ENCODE results near the gene GOLGA6C.
"Not testable (repeated sequence)": the region's sequence is repeated elsewhere in the genome, so short reads cannot be mapped to it uniquely, and the experiment has no call there.

Gene GOLGA6C

GRCh38 chr15:75249726-75250125 lies 8.4 kb upstream of the GOLGA6C start:
- H3K4me3 ChIP-seq, result no peak overlapping the region
- H3K27ac ChIP-seq, result no peak overlapping the region
- DNase-seq (ENCODE audit: low spot score), result no peak
- no peak for TF ChIP-seq CTCF (IDR thresholded peaks at IDR 0.05)

- H3K27ac ChIP-seq; H3K4me3 ChIP-seq; DNase-seq (ENCODE audit: low spot score): not testable (repeated sequence)
Measured at GRCh38 chr15:75251343-75251742, 6.8 kb upstream of the GOLGA6C start.

GRCh38 chr15:75252285-75252684 lies 5.8 kb upstream of the GOLGA6C start:
- H3K4me3 ChIP-seq; DNase-seq (ENCODE audit: low spot score): not testable (repeated sequence)

GRCh38 chr15:75258620-75259343 lies 648 bp downstream of the GOLGA6C start:
- DNase-seq (ENCODE audit: low spot score); H3K27ac ChIP-seq; H3K4me3 ChIP-seq: not testable (repeated sequence)

More at GRCh38 chr15:75252285-75252684, 5.8 kb upstream of the GOLGA6C start:
- not testable (repeated sequence) for H3K27ac ChIP-seq

DNA sequence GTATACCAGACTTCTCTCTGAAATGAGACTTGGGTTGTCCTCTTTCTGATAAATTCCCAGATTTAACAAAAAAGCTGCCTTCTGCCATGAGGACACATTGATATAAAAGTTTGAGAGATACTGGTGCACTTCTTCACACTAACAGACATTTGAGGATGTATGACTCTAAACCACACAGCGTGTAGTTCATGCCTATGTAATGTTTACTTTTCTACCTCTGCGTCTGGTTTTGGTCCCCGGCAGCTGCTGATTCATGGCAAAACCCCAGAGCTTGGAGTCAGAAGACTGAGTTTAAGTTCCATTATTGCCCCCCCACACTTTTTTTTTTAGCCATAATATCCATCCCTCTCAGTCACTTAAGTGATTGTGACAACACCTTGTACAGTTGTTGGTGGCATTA lies 1.7 kb downstream of the GOLGA6C start:
- not testable (repeated sequence) for DNase-seq (ENCODE audit: low spot score); H3K4me3 ChIP-seq; H3K27ac ChIP-seq

DNA sequence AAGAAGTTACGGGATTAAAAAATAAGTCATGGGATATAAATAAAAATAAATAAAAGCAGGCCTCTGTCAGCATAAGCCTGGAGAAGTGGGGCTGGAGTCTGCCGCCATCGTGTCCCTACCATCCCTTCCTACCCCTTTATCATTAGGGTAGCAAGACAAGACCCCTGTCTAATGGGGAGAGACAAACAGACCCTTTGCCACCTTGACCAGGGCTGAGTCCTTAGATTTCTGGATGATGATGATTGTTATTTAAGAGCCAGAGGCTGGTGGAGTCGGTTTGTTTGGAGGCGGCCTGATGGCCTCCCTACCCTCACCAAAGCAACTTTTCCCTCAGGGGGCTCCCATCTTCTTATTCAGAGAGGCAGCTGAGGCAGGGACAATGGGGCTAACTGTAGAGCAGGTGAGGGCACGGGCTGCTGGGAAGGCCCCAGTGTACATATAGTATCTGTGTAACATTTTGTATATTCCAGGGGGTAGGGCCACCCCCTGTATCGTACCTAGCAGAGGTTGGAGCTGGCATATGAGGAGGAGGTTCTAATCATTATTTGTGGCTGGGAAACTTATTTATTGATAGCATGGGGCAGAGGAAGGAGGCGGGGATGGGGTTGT lies 15.7 kb downstream of the GOLGA6C start:
- DNase-seq (ENCODE audit: low spot score); H3K27ac ChIP-seq; H3K4me3 ChIP-seq: not testable (repeated sequence)

GRCh38 chr15:75274509-75275107 lies 16.5 kb downstream of the GOLGA6C start:
- DNase-seq (ENCODE audit: low spot score), result peak; percentile 72
- not testable (repeated sequence) for H3K4me3 ChIP-seq, H3K27ac ChIP-seq
- peak; percentile 31 for TF ChIP-seq CTCF (IDR thresholded peaks at IDR 0.05)

- peak; percentile 62 for DNase-seq (ENCODE audit: low spot score)
- not testable (repeated sequence) for H3K4me3 ChIP-seq, H3K27ac ChIP-seq
Measured at GRCh38 chr15:75275617-75276016, 17.5 kb downstream of the GOLGA6C start.

GRCh38 chr15:75278497-75278896 lies 20.4 kb downstream of the GOLGA6C start:
- not testable (repeated sequence) for H3K27ac ChIP-seq; H3K4me3 ChIP-seq; DNase-seq (ENCODE audit: low spot score)

- not testable (repeated sequence) for H3K27ac ChIP-seq; H3K4me3 ChIP-seq; DNase-seq (ENCODE audit: low spot score)
Measured at GRCh38 chr15:75282572-75282971, 24.4 kb downstream of the GOLGA6C start, which contains the start of gene GOLGA6D. GOLGA6D (plus strand) TSS chr15:75282835; CDS start chr15:75282876, 41 bp downstream.

DNA sequence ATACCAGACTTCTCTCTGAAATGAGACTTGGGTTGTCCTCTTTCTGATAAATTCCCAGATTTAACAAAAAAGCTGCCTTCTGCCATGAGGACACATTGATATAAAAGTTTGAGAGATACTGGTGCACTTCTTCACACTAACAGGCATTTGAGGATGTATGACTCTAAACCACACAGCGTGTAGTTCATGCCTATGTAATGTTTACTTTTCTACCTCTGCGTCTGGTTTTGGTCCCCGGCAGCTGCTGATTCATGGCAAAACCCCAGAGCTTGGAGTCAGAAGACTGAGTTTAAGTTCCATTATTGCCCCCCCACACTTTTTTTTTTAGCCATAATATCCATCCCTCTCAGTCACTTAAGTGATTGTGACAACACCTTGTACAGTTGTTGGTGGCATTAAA lies 26.0 kb downstream of the GOLGA6C start:
- H3K4me3 ChIP-seq; DNase-seq (ENCODE audit: low spot score); H3K27ac ChIP-seq: not testable (repeated sequence)

DNA sequence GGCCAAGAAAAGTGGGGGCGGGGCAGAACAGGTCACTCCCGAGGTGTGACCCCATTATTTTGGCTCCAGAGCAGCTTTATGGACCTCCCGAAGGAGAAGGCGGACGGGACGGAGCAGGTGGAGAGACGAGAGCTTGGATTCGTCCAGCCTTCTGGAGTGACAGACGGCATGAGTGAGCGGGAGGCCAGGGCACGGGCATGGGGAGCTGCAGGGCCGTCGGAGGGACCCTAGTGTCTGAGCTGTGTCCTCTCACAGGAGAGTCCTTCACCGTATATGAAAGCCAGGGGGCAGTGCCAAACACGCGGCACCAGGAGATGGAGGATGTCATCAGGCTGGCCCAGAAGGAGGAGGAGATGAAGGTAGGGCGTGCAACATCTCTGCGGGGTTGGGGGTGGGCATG lies 35.5 kb downstream of the GOLGA6C start:
- not testable (repeated sequence) for H3K27ac ChIP-seq; H3K4me3 ChIP-seq; DNase-seq (ENCODE audit: low spot score)

DNA sequence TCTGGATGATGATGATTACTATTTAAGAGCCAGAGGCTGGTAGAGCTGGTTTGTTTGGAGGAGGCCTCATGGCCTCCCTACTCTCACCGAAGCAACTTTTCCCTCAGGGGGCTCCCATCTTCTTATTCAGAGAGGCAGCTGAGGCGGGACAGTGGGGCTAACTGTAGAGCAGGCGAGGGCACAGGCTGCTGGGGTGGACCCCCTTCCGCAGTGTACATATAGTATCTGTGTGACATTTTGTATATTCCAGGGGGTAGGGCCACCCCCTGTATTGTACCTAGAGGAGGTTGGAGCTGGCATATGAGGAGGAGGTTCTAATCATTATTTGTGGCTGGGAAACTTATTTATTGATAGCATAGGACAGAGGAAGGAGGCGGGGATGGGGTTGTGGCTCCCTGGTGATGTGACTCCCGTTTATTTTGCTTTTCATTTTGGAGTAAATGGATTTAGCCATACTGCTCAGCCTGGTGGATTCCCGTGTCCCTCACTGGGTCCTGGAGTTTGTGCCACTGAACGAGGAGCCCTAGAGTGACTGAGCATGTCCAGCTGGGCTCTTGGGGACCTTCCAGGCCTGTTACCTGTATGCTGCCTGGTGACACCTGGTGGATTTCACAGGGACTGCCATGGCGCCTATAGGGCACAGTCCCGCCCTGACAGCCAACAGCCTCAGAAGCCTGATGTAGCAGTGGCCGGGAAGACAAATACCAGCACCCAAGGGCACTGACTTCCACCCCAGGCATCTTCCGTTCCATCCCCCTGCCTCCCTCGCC lies 40.6 kb downstream of the GOLGA6C start:
- H3K4me3 ChIP-seq; DNase-seq (ENCODE audit: low spot score); H3K27ac ChIP-seq: not testable (repeated sequence)

Data from coronary artery (tissue), 2 donors.